ENCODE results near the gene NAV1.
"Not testable (repeated sequence)": the region's sequence is repeated elsewhere in the genome, so short reads cannot be mapped to it uniquely, and the experiment has no call there.

The NAV1 gene

GRCh38 chr1:201565771-201566528, 27.0 kb downstream of the NAV1 start:
- DNase-seq = no peak

- DNase-seq = no peak
These were observed 27.5 kb downstream of the NAV1 start for GRCh38 chr1:201566529-201566823.

GRCh38 chr1:201566933-201567801, 28.2 kb downstream of the NAV1 start:
- no peak for DNase-seq

- DNase-seq = no peak
These were observed 29.3 kb downstream of the NAV1 start for GRCh38 chr1:201568265-201568664.

- DNase-seq = no peak
These were observed 29.9 kb downstream of the NAV1 start for GRCh38 chr1:201568859-201569294.

- DNase-seq = no peak
These were observed 31.4 kb downstream of the NAV1 start for GRCh38 chr1:201570181-201570885.

GRCh38 chr1:201570886-201571624, 32.1 kb downstream of the NAV1 start:
- DNase-seq = no peak

GRCh38 chr1:201573030-201573429, 34.1 kb downstream of the NAV1 start:
- no peak for DNase-seq

GRCh38 chr1:201573923-201574322, 35.0 kb downstream of the NAV1 start:
- DNase-seq = no peak

- no peak for DNase-seq
These were observed 37.0 kb downstream of the NAV1 start for GRCh38 chr1:201575912-201576311.

GRCh38 chr1:201576914-201577313, 38.0 kb downstream of the NAV1 start:
- DNase-seq = no peak

GRCh38 chr1:201578008-201578888, 39.3 kb downstream of the NAV1 start:
- no peak for DNase-seq

GRCh38 chr1:201581371-201581770, 42.4 kb downstream of the NAV1 start:
- not testable (repeated sequence) for DNase-seq

GRCh38 chr1:201582705-201583442, 43.9 kb downstream of the NAV1 start:
- no peak for DNase-seq

GRCh38 chr1:201583663-201584062, 44.7 kb downstream of the NAV1 start:
- DNase-seq = no peak

GRCh38 chr1:201584471-201585092, 45.7 kb downstream of the NAV1 start:
- DNase-seq = no peak

- DNase-seq = no peak
These were observed 46.2 kb downstream of the NAV1 start for GRCh38 chr1:201585093-201585483.

- no peak for DNase-seq
These were observed 47.0 kb downstream of the NAV1 start for GRCh38 chr1:201585901-201586300.

- DNase-seq = no peak
These were observed 47.9 kb downstream of the NAV1 start for GRCh38 chr1:201586806-201587205.

- no peak for DNase-seq
These were observed 48.8 kb downstream of the NAV1 start for GRCh38 chr1:201587729-201588128.
